Kidney epithelial cell (primary cell): ENCODE results near the gene TAGLN2. TPM values are rescaled to one million over a fixed set of nuclear protein-coding genes. Genes with fewer than 3 reads are reported as not detected.

ENCODE experiments used
- DNase-seq: peaks from one replicate; pipeline ENCODE4 v3.0.0-alpha.2; 2010; ENCODE audit warnings: low read depth
- H3K27me3 ChIP-seq: 2 replicates; pipeline ENCODE4 v1.6.0; 2011; ENCODE audit warnings: low read length; ENCODE audit not compliant: control insufficient read depth, insufficient read depth
- H3K36me3 ChIP-seq: 2 replicates; pipeline ENCODE4 v1.5.1; 2011; ENCODE audit warnings: low read length; ENCODE audit not compliant: control insufficient read depth, insufficient read depth
- H3K4me3 ChIP-seq: 2 replicates; pipeline ENCODE4 v1.5.1; 2011; ENCODE audit warnings: low read depth, mild to moderate bottlenecking, control low read depth, low read length
- CTCF ChIP-seq: IDR thresholded peaks from 2 replicates; pipeline ENCODE4 v1.5.1; 2011; ENCODE audit warnings: mild to moderate bottlenecking, moderate library complexity, low read length, control low read depth, inconsistent platforms; ENCODE audit not compliant: insufficient read depth, poor library complexity, severe bottlenecking
- total RNA-seq: library from RNA; depleted of rRNA; stranded (reverse); fragments of >200 nt; gene quantifications from 2 replicates; pipeline ENCODE4 v1.2.3, GENCODE V29; 2015

TAGLN2 gene
- total RNA-seq, 1 donor from 2014 or later: 719 TPM

- H3K4me3 ChIP-seq: no peak overlapping the region
- no peaks in the 10 kb centered on the region for H3K36me3 ChIP-seq
- peaks cover 53% of the 10 kb centered on the region for H3K27me3 ChIP-seq
- DNase-seq: no peak
- no peak for TF ChIP-seq CTCF
Measured at GRCh38 chr1:159942632-159943277, 17.4 kb upstream of the TAGLN2 start.

GRCh38 chr1:159941591-159942560 lies 16.6 kb upstream of the TAGLN2 start:
- peaks cover 52% of the 10 kb centered on the region for H3K27me3 ChIP-seq
- no peak for DNase-seq
- H3K4me3 ChIP-seq: no peak overlapping the region
- no peak for TF ChIP-seq CTCF
- H3K36me3 ChIP-seq: no peaks in the 10 kb centered on the region

GRCh38 chr1:159941141-159941540 lies 15.8 kb upstream of the TAGLN2 start:
- no peaks in the 10 kb centered on the region for H3K36me3 ChIP-seq
- TF ChIP-seq CTCF: no peak
- no peak for DNase-seq
- H3K4me3 ChIP-seq: no peak overlapping the region
- H3K27me3 ChIP-seq: peaks cover 45% of the 10 kb centered on the region

DNA sequence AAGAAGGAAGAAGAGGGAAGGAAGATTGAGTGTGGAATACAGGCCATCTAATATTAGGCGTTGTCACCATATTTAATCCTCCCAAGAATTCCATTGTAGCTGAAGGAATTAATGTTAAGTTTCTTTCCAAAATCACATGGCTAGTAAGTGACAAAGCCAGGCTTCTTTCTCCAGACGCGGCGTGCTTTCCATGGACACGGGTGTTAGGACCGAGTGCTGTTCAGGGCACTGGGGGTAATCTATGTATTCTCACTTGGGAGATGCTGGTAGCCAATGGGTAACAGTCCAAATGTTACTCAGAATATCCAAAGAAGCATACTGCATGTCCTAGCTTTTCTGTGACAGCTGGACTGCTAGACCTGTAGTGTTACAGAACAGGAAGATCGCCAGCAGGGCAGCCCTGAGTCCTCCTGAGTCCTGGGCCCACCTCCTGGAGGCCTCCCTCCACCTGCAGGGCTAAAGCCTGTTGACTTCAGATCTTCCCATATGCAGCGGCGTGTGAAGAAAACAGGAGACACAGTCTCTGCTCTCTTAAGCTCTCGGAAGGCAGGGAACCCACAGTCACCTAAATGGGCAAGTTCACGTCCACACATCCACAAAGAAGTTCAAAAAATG lies 14.8 kb upstream of the TAGLN2 start:
- H3K4me3 ChIP-seq: no peak overlapping the region
- H3K36me3 ChIP-seq: no peaks in the 10 kb centered on the region
- TF ChIP-seq CTCF: no peak
- H3K27me3 ChIP-seq: peaks cover 37% of the 10 kb centered on the region
- DNase-seq: no peak

- no peak for DNase-seq
- no peak for TF ChIP-seq CTCF
- Histone ChIP-seq H3K27me3 (peaks cover 34% of the 10 kb centered on the region), H3K4me3 (no peak overlapping the region), H3K36me3 (no peaks in the 10 kb centered on the region)
Measured at GRCh38 chr1:159939678-159940002, 14.3 kb upstream of the TAGLN2 start.
